Osteocyte (in vitro differentiated cells): Measurements from ENCODE around the gene GCFC2. TPM values are rescaled to one million over a fixed set of nuclear protein-coding genes. Genes with fewer than 3 reads are reported as not detected.

Source experiments
- DNase-seq: peaks from one replicate; pipeline ENCODE4 v3.0.0; 2021; ENCODE audit warnings: mixed read lengths; ENCODE audit not compliant: unreplicated experiment; ENCODE audit errors: extremely low spot score
- H3K27ac Mint-ChIP-seq: one replicate; pipeline ENCODE4 v1.8.0; 2021; ENCODE audit warnings: mild to moderate bottlenecking, mixed read lengths; ENCODE audit not compliant: unreplicated experiment
- H3K27me3 Mint-ChIP-seq: one replicate; pipeline ENCODE4 v1.8.0; 2021; ENCODE audit warnings: mixed read lengths; ENCODE audit not compliant: unreplicated experiment
- H3K36me3 Mint-ChIP-seq: one replicate; pipeline ENCODE4 v1.8.0; 2021; ENCODE audit warnings: mixed read lengths; ENCODE audit not compliant: unreplicated experiment
- H3K4me1 Mint-ChIP-seq: one replicate; pipeline ENCODE4 v1.8.0; 2021; ENCODE audit warnings: mixed read lengths; ENCODE audit not compliant: unreplicated experiment
- H3K4me3 Mint-ChIP-seq: one replicate; pipeline ENCODE4 v1.8.0; 2021; ENCODE audit warnings: mild to moderate bottlenecking, moderate library complexity, mixed read lengths; ENCODE audit not compliant: unreplicated experiment
- H3K9me3 Mint-ChIP-seq: one replicate; pipeline ENCODE4 v1.8.0; 2021; ENCODE audit warnings: mixed read lengths; ENCODE audit not compliant: unreplicated experiment
- total RNA-seq: library from RNA; stranded (reverse); gene quantifications from 2 replicates; pipeline ENCODE4 v1.2.1, GENCODE V29; 2021
- TF ChIP-seq, protein P1 (sequence below): fragments of 200-600 bp; sonication (generic); IDR thresholded peaks from 2 replicates; pipeline ENCODE4 v1.5.0; 2021; ENCODE audit warnings: antibody characterized with exemption, mild to moderate bottlenecking, moderate library complexity

GCFC2 gene
- total RNA-seq, 1 donor from 2014 or later, result 13.2 TPM

DNA sequence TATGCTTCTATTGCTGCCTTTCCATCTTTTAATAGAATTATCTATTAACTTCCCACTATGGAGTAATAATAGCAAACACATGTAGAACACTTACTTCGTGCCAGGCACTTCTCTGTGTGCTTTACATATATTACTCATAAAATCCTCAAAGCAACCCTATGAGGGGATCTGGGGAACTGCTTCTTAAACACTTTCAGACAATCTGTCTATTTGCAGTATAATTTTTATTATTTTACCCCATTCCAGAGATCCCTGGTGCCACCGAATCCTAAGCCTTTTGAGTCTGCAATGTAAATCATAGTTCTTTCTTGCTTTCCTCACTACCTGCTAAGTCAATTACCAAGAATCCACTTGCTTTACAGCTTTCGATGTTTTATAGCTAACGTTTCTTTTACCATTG, 25.6 kb upstream of the GCFC2 start:
- Mint-ChIP-seq H3K36me3 (no peaks in the 10 kb centered on the region), H3K9me3 (no peaks in the 10 kb centered on the region), H3K27me3 (peaks cover 44% of the 10 kb centered on the region), H3K4me1 (no peaks in the 10 kb centered on the region), H3K27ac (no peak overlapping the region), H3K4me3 (no peak overlapping the region)
- no peak for DNase-seq
- TF ChIP-seq, protein P1, sequence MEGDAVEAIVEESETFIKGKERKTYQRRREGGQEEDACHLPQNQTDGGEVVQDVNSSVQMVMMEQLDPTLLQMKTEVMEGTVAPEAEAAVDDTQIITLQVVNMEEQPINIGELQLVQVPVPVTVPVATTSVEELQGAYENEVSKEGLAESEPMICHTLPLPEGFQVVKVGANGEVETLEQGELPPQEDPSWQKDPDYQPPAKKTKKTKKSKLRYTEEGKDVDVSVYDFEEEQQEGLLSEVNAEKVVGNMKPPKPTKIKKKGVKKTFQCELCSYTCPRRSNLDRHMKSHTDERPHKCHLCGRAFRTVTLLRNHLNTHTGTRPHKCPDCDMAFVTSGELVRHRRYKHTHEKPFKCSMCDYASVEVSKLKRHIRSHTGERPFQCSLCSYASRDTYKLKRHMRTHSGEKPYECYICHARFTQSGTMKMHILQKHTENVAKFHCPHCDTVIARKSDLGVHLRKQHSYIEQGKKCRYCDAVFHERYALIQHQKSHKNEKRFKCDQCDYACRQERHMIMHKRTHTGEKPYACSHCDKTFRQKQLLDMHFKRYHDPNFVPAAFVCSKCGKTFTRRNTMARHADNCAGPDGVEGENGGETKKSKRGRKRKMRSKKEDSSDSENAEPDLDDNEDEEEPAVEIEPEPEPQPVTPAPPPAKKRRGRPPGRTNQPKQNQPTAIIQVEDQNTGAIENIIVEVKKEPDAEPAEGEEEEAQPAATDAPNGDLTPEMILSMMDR, result no peak

DNA sequence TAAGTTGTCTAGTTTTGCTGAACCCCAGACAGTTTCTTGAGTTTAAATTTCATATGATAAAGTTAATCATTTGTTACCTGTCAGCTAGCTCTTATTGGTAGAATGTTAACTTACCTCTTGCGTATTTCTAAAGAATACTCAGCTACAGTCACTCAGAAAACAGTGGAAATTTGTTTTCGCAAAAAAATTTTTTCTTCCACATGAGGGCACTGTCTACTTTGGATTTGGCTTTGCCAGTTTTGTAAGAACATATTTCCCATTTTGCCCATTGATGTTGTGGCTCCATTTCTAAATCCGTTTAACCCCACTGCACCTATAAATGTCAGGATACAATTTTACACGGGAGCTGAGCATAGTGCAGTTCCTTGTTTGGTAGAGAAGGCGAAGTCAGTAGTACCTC, 19.1 kb upstream of the GCFC2 start:
- DNase-seq, result no peak
- Mint-ChIP-seq H3K9me3 (no peaks in the 10 kb centered on the region), H3K4me1 (no peaks in the 10 kb centered on the region), H3K27me3 (peaks cover 64% of the 10 kb centered on the region), H3K36me3 (no peaks in the 10 kb centered on the region), H3K4me3 (no peak overlapping the region), H3K27ac (no peak overlapping the region)
- TF ChIP-seq, protein P1, result peak; percentile 39

DNA sequence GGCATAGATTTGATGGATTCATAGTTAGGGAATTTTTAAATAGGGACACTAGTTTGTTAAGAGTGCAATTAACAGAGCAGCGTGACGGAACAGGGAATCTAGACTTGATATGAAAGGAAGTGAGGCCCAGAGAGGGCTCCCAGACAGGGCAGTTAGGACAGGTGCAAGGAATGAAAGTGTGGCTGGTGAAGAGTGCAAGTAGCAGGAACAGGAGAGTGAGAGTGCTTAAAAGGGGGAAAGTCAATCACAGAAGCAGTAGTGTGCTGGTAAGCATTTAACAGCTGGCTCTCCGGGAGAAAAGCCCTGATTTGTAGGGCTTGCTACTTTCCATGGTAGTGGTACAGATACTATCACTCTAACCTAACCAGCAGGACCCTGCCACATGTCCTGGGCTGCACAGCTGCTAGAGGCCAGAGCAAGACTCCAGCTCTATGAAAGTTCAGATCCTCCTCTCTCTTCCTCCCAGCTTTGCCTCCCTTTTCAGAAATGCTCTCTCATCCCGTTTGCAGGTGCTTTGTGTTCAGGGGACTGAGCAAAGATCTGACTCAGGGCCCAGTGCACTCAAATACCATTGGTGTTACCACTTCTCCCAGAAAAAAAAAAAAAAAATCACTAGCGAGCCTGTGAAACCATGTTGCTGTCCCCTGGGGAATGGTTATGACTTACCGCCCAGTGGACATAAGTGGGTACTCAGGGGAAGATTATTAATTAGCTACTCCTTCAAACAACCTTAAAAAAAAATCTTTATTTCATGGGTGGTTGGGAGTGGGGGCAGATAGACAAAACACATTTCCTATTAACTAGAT, 18.1 kb upstream of the GCFC2 start:
- DNase-seq, result no peak
- TF ChIP-seq, protein P1, result no peak
- no peaks in the 10 kb centered on the region for H3K4me1 Mint-ChIP-seq
- H3K27ac Mint-ChIP-seq, result no peak overlapping the region
- no peaks in the 10 kb centered on the region for H3K9me3 Mint-ChIP-seq
- no peak overlapping the region for H3K4me3 Mint-ChIP-seq
- no peaks in the 10 kb centered on the region for H3K36me3 Mint-ChIP-seq
- peaks cover 59% of the 10 kb centered on the region for H3K27me3 Mint-ChIP-seq

DNA sequence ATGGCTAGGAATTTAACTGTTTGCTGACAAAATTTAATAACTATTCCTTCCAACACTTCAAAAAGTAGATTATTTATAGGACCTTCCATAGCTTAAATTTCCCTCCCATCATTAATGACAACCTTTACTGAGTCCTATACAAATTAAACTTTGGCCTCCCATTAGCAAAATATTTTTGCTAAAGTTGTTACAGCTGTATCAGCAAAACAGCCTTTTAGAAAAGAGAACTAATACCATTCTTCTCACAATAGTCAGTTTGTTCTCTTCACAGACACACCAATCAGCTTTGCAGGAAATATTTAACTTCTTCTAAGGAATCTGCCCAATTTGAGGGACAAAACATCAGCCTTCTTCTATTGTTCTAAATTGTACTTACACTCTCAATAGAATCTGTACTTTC, 12.0 kb upstream of the GCFC2 start:
- Mint-ChIP-seq H3K4me3 (no peak overlapping the region), H3K27me3 (peaks cover 56% of the 10 kb centered on the region), H3K4me1 (no peaks in the 10 kb centered on the region), H3K36me3 (peaks cover 2% of the 10 kb centered on the region), H3K27ac (no peak overlapping the region), H3K9me3 (no peaks in the 10 kb centered on the region)
- TF ChIP-seq, protein P1, result no peak
- no peak for DNase-seq

DNA sequence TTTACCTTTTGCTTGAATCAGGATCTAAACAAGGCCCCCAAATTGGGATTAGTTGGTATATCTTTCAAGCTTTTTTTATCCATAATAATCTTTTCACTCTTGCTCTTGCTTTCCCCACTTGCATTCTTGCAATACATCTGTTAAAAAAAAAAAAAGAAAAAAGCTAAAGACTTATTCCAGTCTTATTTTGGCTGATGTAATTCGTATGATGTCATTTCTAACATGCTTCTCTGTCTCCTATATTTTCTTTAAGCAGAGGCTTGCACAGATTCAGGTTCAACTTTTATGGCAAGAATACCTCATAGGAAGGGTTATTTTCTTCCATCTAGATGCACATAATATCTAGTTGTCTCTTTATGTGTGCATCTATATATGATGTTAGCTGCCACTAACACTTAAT, 9.8 kb upstream of the GCFC2 start:
- Mint-ChIP-seq H3K4me3 (no peak overlapping the region), H3K27me3 (peaks cover 42% of the 10 kb centered on the region), H3K36me3 (peaks cover 2% of the 10 kb centered on the region), H3K4me1 (no peaks in the 10 kb centered on the region), H3K9me3 (no peaks in the 10 kb centered on the region), H3K27ac (no peak overlapping the region)
- TF ChIP-seq, protein P1, result no peak
- DNase-seq, result no peak
